Measurements from ENCODE around the gene ZCCHC7.

DNA sequence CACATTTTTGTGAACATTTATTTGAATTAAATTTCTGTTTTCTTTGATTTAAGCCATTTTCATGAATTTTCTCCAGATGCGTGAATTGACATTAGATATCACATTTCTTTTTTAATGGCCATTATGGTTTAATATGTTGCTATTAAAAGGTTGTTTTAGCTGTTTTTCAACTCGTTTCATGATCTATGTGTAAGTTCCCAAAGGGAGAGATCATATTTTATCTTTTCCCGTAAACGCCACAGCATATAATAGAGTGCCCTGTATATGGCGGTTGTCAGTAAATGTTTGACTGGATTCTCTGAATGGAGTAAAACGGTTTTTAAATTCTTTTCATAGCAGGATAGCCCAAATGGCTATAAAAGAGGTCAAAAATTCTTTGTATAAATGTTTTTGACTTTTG is 35.8 kb downstream of the ZCCHC7 start:
- TF ChIP-seq, protein P1, sequence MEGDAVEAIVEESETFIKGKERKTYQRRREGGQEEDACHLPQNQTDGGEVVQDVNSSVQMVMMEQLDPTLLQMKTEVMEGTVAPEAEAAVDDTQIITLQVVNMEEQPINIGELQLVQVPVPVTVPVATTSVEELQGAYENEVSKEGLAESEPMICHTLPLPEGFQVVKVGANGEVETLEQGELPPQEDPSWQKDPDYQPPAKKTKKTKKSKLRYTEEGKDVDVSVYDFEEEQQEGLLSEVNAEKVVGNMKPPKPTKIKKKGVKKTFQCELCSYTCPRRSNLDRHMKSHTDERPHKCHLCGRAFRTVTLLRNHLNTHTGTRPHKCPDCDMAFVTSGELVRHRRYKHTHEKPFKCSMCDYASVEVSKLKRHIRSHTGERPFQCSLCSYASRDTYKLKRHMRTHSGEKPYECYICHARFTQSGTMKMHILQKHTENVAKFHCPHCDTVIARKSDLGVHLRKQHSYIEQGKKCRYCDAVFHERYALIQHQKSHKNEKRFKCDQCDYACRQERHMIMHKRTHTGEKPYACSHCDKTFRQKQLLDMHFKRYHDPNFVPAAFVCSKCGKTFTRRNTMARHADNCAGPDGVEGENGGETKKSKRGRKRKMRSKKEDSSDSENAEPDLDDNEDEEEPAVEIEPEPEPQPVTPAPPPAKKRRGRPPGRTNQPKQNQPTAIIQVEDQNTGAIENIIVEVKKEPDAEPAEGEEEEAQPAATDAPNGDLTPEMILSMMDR (IDR thresholded peaks at IDR 0.05; ENCODE audit: poor library complexity, severe bottlenecking), result no peak
- TF ChIP-seq EP300 (conservative IDR thresholded peaks at IDR 0.05; ENCODE audit: poor library complexity, severe bottlenecking), result no peak

Data from neural cell (in vitro differentiated cells).